Nephron (organoid): Measurements from ENCODE around the gene FBXL5.

Experiments
- H3K27ac Mint-ChIP-seq, 3 experiments: 2 replicates each; pipeline ENCODE4 v1.8.0; 2020; ENCODE audit warnings: mixed read lengths in 3 of 3, mild to moderate bottlenecking in 2 of 3, moderate library complexity in 1 of 3
- H3K27me3 Mint-ChIP-seq: 2 replicates; pipeline ENCODE4 v1.8.0; 2021; ENCODE audit warnings: low read depth, mild to moderate bottlenecking, moderate library complexity, mixed read lengths
- H3K36me3 Mint-ChIP-seq: 2 replicates; pipeline ENCODE4 v1.8.0; 2020; ENCODE audit warnings: low read depth, mixed read lengths
- H3K4me1 Mint-ChIP-seq: 2 replicates; pipeline ENCODE4 v1.8.0; 2020; ENCODE audit warnings: mixed read lengths
- H3K4me3 Mint-ChIP-seq, 3 experiments: 2 replicates each; pipeline ENCODE4 v1.8.0; 2020; ENCODE audit warnings: mild to moderate bottlenecking in 3 of 3, mixed read lengths in 3 of 3, moderate library complexity in 2 of 3
- H3K9me3 Mint-ChIP-seq: 2 replicates; pipeline ENCODE4 v1.8.0; 2020; ENCODE audit warnings: mixed read lengths
- TF ChIP-seq, protein P1 (sequence below), 3 experiments: fragments of 200-600 bp; sonication (generic); IDR thresholded peaks; one replicate each; pipeline ENCODE4 v1.5.0; 2021; ENCODE audit warnings: antibody characterized with exemption in 3 of 3; ENCODE audit not compliant: unreplicated experiment in 3 of 3

The FBXL5 gene

DNA sequence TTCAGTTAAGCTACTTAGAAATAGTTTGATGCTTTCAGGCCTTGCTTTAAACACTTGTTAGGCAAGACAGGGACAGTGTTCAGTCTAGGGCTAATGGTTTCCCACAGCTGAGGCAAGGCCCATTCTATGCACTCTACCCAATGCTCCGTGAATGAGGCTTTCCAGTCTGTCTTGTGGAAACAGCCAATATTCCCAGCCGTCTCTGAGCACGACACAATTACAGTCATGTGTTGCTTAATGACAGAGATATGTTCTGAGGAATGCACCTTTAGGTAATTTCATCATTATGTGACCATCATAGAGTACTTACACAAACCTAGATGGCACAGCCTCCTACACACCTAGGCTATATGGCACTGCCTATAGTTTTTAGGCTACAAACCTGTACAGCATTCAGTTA, 16.9 kb upstream of the FBXL5 start:
- Mint-ChIP-seq H3K9me3 (no peaks in the 10 kb centered on the region), H3K27me3 (no peaks in the 10 kb centered on the region)

DNA sequence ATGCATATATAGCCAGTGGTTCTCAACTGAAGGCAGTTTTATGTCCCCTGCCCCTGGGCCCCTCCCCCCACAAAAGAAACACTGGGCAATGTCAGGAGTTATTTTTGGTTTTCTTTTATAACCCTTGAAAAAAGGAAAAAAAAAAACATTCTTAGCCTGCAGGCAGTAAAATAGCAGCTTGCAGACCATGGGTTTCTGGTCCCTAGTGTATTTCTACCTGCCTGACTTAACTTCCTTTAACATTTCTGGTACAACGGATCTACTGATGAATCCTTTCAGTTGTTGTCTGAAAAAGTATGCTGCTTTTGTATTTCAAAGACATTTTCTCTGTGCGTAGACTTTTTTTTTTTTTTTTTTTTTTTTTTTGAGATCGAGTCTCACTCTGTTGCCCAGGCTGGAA, 15.4 kb upstream of the FBXL5 start:
- TF ChIP-seq, protein P1, sequence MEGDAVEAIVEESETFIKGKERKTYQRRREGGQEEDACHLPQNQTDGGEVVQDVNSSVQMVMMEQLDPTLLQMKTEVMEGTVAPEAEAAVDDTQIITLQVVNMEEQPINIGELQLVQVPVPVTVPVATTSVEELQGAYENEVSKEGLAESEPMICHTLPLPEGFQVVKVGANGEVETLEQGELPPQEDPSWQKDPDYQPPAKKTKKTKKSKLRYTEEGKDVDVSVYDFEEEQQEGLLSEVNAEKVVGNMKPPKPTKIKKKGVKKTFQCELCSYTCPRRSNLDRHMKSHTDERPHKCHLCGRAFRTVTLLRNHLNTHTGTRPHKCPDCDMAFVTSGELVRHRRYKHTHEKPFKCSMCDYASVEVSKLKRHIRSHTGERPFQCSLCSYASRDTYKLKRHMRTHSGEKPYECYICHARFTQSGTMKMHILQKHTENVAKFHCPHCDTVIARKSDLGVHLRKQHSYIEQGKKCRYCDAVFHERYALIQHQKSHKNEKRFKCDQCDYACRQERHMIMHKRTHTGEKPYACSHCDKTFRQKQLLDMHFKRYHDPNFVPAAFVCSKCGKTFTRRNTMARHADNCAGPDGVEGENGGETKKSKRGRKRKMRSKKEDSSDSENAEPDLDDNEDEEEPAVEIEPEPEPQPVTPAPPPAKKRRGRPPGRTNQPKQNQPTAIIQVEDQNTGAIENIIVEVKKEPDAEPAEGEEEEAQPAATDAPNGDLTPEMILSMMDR (IDR thresholded peaks at IDR 0.05; ENCODE audit: unreplicated experiment in 3 of 3), result no peak
- H3K27me3 Mint-ChIP-seq, result no peaks in the 10 kb centered on the region
- H3K4me1 Mint-ChIP-seq, result no peaks in the 10 kb centered on the region
- H3K4me3 Mint-ChIP-seq, result no peak overlapping the region
- H3K27ac Mint-ChIP-seq, result no peak overlapping the region
- peaks cover 17% of the 10 kb centered on the region for H3K36me3 Mint-ChIP-seq
- H3K9me3 Mint-ChIP-seq, result no peaks in the 10 kb centered on the region

More for the DNA sequence above, 16.9 kb upstream of the FBXL5 start:
- TF ChIP-seq, protein P1 (IDR thresholded peaks at IDR 0.05; ENCODE audit: unreplicated experiment in 3 of 3), result no peak
- Mint-ChIP-seq H3K4me1 (no peaks in the 10 kb centered on the region), H3K4me3 (no peak overlapping the region), H3K27ac (no peak overlapping the region), H3K36me3 (peaks cover 11% of the 10 kb centered on the region)

DNA sequence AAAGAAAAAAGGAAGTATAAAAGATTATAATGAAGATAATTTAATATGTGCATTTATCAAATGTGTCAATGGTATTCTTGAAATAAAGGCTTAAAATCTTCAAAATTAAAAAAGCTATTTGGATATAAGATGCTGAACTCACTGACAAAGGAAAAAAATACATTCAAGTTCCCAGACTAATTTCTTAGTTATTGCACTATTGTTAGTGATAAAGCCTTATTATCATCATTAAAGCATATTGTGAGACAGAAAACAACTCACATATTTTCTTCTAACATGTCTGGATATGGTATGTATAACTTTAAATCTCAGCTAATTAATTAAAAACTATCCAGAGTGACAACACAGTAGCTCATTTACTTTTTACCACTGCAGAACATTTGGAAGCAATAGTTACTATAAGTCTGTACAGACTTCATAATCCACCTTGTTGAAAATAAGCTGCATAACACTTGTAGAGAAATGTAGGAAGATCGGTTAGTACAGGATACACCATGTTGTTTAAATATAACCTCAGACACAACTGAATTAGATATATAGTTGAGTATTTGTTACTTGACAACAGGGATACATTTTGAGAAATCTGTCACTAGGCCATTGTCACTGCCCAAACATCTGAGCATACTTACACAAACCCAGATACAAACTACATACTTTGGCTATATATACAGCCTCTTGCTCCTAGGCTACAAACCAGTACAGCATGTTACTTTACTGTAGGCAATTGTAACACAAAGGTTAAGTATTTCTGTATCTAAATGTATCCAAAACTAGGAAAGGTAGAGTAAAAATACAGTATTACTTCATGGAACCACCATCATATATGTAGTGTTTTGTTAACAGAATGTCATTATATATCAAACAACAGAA, 13.6 kb upstream of the FBXL5 start:
- no peaks in the 10 kb centered on the region for H3K4me1 Mint-ChIP-seq
- H3K4me3 Mint-ChIP-seq, result no peak overlapping the region
- peaks cover 17% of the 10 kb centered on the region for H3K36me3 Mint-ChIP-seq
- TF ChIP-seq, protein P1 (IDR thresholded peaks at IDR 0.05; ENCODE audit: unreplicated experiment in 3 of 3), result no peak
- no peaks in the 10 kb centered on the region for H3K27me3 Mint-ChIP-seq
- no peaks in the 10 kb centered on the region for H3K9me3 Mint-ChIP-seq
- H3K27ac Mint-ChIP-seq, result no peak overlapping the region

DNA sequence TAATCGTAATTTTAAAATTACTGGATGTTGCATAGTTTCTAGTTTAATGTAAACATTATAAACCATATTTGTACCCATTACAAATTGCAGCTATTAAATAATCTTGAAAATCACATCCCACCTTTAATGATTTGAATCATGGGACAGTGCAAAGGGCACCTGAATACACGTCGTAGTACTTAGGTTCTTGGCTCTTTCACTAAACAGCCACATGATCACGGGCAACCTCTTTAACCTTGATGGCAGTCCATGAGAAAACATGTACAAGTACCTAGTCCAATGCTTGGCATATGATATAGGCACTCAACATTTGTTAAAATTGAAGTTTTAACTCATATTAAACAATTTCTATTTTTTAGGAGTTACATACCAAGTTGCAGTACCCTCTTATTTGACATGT, 11.8 kb upstream of the FBXL5 start:
- H3K4me3 Mint-ChIP-seq, result no peak overlapping the region
- H3K27me3 Mint-ChIP-seq, result no peaks in the 10 kb centered on the region

DNA sequence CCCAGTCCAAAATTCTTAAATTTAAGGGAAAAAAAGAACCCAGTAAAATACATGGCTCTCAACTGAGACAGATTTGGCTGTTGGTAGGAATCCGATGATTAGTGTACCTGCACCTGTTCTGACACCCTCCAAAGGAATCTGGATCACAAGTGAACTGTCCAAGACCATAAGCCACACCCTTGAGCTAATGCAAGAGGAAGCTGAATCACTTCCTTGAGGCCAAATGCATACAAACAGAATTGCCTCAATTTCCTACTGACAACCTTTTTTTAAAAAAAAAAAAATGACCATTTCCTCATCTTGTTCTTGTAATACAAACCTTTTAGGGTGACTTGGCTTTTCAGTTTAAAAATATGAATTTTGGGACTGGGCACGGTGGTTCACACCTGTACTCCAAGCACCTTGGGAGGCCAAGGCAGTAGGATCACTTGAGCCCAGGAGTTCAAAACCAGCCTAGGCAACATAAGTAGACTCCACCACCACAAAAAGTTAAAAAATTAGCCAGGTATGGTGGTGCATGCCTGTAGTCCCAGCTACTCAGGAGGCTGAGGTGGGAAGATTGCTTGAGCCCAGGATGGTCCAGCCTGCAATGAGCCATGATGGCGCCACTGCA, 10.7 kb upstream of the FBXL5 start:
- Mint-ChIP-seq H3K9me3 (no peaks in the 10 kb centered on the region), H3K27ac (no peak overlapping the region), H3K27me3 (no peaks in the 10 kb centered on the region), H3K4me3 (no peak overlapping the region), H3K4me1 (no peaks in the 10 kb centered on the region), H3K36me3 (peaks cover 10% of the 10 kb centered on the region)
- TF ChIP-seq, protein P1 (IDR thresholded peaks at IDR 0.05; ENCODE audit: unreplicated experiment in 3 of 3), result no peak

More for the DNA sequence above, 11.8 kb upstream of the FBXL5 start:
- TF ChIP-seq, protein P1 (IDR thresholded peaks at IDR 0.05; ENCODE audit: unreplicated experiment in 3 of 3), result no peak
- Mint-ChIP-seq H3K9me3 (no peaks in the 10 kb centered on the region), H3K36me3 (peaks cover 17% of the 10 kb centered on the region), H3K27ac (no peak overlapping the region), H3K4me1 (no peaks in the 10 kb centered on the region)
